ENCODE results near the gene ARGLU1.

ARGLU1 gene

GRCh38 chr13:106513025-106513983, 54.6 kb downstream of the ARGLU1 start:
- no peak for TF ChIP-seq CTCF (IDR thresholded peaks at IDR 0.05; ENCODE audit: borderline replicate concordance, insufficient read depth, low read depth, low read length)
- no peak overlapping the region for H3K4me3 ChIP-seq (ENCODE audit: low read depth, low read length)

- H3K4me3 ChIP-seq (ENCODE audit: low read depth, low read length): no peak overlapping the region
- TF ChIP-seq CTCF (IDR thresholded peaks at IDR 0.05; ENCODE audit: borderline replicate concordance, insufficient read depth, low read depth, low read length): no peak
These were observed 60.2 kb downstream of the ARGLU1 start for GRCh38 chr13:106507560-106508274.

GRCh38 chr13:106506286-106506685, 61.7 kb downstream of the ARGLU1 start:
- H3K4me3 ChIP-seq (ENCODE audit: low read depth, low read length): no peak overlapping the region
- TF ChIP-seq CTCF (IDR thresholded peaks at IDR 0.05; ENCODE audit: borderline replicate concordance, insufficient read depth, low read depth, low read length): no peak

GRCh38 chr13:106505732-106506131, 62.2 kb downstream of the ARGLU1 start:
- no peak overlapping the region for H3K4me3 ChIP-seq (ENCODE audit: low read depth, low read length)
- no peak for TF ChIP-seq CTCF (IDR thresholded peaks at IDR 0.05; ENCODE audit: borderline replicate concordance, insufficient read depth, low read depth, low read length)

- no peak overlapping the region for H3K4me3 ChIP-seq (ENCODE audit: low read depth, low read length)
- TF ChIP-seq CTCF (IDR thresholded peaks at IDR 0.05; ENCODE audit: borderline replicate concordance, insufficient read depth, low read depth, low read length): no peak
These were observed 62.6 kb downstream of the ARGLU1 start for GRCh38 chr13:106505295-106505694.

- no peak overlapping the region for H3K4me3 ChIP-seq (ENCODE audit: low read depth, low read length)
- no peak for TF ChIP-seq CTCF (IDR thresholded peaks at IDR 0.05; ENCODE audit: borderline replicate concordance, insufficient read depth, low read depth, low read length)
These were observed 64.0 kb downstream of the ARGLU1 start for GRCh38 chr13:106503730-106504453.
